ENCODE results near the gene WASF2.
"Not testable (repeated sequence)": the region's sequence is repeated elsewhere in the genome, so short reads cannot be mapped to it uniquely, and the experiment has no call there.

WASF2 gene

DNA sequence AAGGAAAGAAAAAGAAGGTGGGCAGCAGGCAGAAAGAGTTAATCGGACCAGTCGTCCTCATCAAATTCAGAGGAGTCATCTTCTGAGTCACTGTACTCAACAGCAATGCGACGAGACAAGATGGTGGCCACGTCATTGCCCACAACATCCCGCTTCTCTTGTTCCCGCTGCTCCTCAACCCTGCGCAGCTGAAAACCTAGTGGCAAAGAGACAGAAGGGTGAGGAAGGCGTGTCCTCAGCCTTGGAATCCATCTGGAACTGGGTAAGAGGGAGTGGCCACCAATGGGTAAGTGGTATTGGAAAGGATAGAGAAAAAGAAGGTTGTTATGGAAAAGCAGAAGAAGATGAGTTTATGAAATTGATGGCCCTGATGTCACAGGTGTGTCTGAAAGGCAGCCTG, 81.8 kb downstream of the WASF2 start:
- no peak for DNase-seq
- Mint-ChIP-seq H3K4me3 (no peak overlapping the region), H3K27ac (no peak overlapping the region), H3K27me3 (no peaks in the 10 kb centered on the region), H3K9me3 (no peaks in the 10 kb centered on the region), H3K4me1 (peaks cover 15% of the 10 kb centered on the region)
- no peak for ATAC-seq

DNA sequence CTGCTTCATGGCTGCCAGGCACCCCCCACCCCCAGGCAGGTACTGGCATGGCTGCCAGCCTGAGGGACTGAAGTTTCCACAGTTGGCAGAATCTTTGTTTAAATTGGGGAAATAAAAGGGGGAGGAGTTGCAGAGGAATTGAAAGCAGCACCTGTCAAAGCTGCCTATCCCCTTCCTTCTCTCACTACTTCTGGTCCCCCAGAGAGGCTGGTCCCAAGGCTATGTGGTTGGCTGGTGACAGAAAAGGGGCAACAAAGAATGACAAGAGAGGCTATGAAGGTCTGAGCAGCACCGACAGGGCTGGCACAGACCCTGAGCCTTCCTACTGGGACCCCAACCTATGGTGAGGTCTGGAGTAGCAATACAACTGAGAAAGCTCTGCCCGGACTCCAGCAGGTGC, 83.2 kb downstream of the WASF2 start:
- not testable (repeated sequence) for H3K27me3 Mint-ChIP-seq, ATAC-seq, DNase-seq, H3K27ac Mint-ChIP-seq, H3K9me3 Mint-ChIP-seq, H3K4me3 Mint-ChIP-seq
- peaks cover 26% of the 10 kb centered on the region for H3K4me1 Mint-ChIP-seq

DNA sequence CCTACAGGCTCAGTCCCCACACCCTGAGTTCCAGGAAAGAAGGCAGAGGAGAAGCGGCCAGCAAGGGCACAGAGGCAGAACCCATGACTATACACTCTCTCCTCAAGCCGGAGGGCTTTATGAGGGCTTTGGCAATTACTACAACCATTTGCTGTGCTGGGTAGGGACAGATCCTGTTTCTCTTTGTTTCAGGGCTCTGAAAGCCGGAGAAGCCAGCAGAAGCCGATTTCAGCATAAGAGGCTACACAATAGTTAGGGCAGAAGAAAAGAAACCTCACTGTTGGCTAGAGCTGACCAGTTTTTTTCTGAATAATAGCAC, 83.6 kb downstream of the WASF2 start:
- H3K4me3 Mint-ChIP-seq = no peak overlapping the region
- no peaks in the 10 kb centered on the region for H3K27me3 Mint-ChIP-seq
- ATAC-seq (no peak), DNase-seq (no peak)
- no peak overlapping the region for H3K27ac Mint-ChIP-seq
- no peaks in the 10 kb centered on the region for H3K9me3 Mint-ChIP-seq
- H3K4me1 Mint-ChIP-seq = peaks cover 26% of the 10 kb centered on the region

DNA sequence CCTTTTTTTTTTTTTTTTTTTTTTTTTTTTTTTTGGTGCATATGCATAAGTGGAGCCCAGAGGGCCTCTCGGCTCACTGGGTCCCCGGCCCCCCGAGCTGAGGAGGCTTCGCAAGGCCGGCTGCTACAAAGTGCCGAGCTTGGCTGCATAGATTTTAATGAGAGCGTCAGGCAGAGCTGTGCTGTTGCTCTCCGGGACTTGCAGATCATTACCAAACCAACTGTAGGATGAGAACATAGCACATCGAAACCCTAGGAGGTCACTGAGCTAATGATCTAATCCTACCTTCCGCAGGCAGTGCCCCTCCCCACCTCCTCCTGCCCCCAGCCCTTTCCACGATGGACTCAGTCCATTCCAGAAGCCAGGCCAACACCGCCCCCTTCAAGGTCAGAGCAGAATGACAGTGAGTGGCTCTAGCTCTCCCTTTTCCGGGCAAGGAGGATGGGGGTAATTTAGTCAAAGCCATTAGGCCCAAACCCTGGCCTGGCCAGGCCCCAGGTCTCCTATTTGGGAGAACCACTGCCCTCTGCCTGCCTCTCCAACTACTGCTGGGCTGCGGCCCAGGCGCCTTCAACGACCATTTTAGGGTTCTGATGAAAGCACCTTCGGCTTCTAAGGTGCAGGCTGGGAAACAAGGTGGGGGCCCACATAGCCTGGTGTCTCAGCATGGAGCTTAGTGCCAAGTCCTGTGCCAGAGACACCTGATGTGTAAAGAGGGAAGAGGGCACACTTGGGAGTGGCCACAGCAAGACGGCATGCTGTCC, 84.2 kb downstream of the WASF2 start:
- ATAC-seq, H3K4me3 Mint-ChIP-seq, DNase-seq, H3K27me3 Mint-ChIP-seq, H3K27ac Mint-ChIP-seq, H3K9me3 Mint-ChIP-seq: not testable (repeated sequence)
- peaks cover 26% of the 10 kb centered on the region for H3K4me1 Mint-ChIP-seq

DNA sequence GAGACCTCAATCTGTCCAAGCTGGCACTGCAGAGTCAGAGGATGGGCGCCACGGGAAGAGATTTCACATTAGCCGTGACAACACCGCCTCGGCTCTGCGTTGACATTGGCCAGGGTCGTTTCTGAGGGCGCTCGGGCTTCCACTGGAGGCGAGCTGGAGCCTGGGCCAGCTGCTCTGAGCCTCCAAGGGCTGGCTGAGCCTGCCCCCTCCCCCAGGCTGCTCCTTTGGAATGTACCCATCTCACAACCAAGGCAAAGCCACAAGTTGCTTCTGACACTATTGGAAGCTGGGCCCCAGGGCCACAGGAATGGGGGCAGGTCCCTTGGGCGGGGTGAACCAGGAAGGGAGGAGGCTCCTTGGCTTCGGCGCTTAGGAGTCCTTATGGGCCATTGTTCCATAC, 84.9 kb downstream of the WASF2 start:
- no peak for DNase-seq
- Mint-ChIP-seq H3K4me3 (no peak overlapping the region), H3K4me1 (peaks cover 26% of the 10 kb centered on the region), H3K27me3 (no peaks in the 10 kb centered on the region), H3K27ac (no peak overlapping the region), H3K9me3 (no peaks in the 10 kb centered on the region)
- ATAC-seq = no peak

DNA sequence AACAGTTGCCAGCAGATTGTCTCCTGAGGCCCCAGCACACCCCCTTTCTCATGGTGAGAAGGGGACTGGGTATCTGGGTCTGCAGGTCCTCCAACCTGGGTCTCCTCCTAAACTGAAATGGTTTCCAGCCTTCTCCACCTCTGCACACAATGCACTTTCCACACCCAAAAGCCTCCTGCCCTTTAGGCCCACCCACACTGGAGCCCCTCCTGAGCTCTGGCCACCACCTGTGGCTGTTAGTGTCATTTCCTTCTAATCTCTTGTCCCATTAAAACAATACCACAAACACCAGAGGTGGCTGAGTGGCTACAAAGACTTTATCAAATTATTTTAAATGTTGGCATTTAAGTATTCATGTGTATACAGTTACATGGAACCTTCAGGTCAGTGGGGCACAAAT, 86.0 kb downstream of the WASF2 start:
- peak overlapping the region; percentile 14 to 61 for H3K4me3 Mint-ChIP-seq
- no peaks in the 10 kb centered on the region for H3K27me3 Mint-ChIP-seq
- H3K27ac Mint-ChIP-seq = peak overlapping the region in 1 of 2 donors; percentile 92
- H3K4me1 Mint-ChIP-seq = peaks cover 26% of the 10 kb centered on the region
- no peaks in the 10 kb centered on the region for H3K9me3 Mint-ChIP-seq
- DNase-seq (no peak), ATAC-seq (no peak)

DNA sequence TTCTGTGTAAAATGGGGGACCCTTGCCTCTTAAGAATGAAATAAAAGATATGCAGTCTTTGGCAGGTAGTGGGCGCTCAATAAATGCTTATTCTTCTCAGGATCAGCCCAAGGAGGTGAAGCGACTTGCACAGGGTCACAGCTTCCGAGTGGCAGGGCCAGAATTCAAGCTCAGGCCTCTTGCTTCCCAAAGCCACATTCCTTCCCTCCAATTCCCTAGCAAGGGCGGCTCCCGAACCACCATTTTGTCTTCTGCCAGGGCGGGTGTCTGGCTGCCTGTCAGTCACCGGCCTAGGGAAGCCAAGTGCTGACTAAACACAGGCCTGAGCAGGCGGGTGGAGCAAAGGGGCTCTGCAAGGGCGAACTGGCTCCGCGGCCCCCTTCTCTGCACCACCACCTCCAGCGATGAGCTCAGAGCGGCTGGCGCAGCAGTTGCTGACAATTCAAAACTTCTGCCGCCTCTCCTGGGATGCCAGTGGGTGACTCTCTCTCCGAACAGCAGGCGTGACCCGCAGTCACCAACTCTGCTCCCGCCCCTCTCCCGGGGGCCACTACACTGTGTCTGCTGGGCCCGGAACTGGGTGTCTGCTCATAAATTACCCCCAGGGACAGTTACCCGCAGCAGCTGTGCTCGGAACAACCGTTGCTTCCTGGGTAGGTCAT, 86.8 kb downstream of the WASF2 start:
- peak; percentile 33 to 41 for DNase-seq
- peak overlapping the region; percentile 14 to 78 for H3K27ac Mint-ChIP-seq
- H3K27me3 Mint-ChIP-seq = no peaks in the 10 kb centered on the region
- peak overlapping the region; percentile 28 to 61 for H3K4me3 Mint-ChIP-seq
- ATAC-seq = peak; percentile 65
- H3K4me1 Mint-ChIP-seq = peaks cover 26% of the 10 kb centered on the region
- H3K9me3 Mint-ChIP-seq = no peaks in the 10 kb centered on the region

DNA sequence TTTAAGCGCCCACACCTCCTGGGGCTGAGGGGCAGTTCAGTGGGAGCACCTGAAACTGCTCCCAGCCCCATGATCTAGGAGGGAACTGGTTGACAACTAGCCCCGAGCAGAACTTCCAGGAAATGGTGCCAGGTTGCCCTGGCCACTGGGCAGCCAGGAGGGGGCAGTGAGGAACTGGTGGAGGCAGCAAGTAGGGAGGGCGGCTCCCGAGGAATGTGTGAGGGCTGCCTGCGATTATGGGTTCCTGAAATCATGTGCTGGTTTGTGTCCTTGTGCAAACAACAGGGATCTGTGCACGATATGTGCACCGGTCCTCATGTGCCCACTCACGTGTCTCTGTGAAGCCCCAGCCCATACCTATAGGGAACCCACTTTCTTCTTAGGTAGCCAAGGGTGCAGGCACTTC, 87.6 kb downstream of the WASF2 start:
- H3K4me3 Mint-ChIP-seq = no peak overlapping the region
- DNase-seq = no peak
- H3K27me3 Mint-ChIP-seq = no peaks in the 10 kb centered on the region
- H3K27ac Mint-ChIP-seq = no peak overlapping the region
- H3K9me3 Mint-ChIP-seq = no peaks in the 10 kb centered on the region
- no peak for ATAC-seq
- H3K4me1 Mint-ChIP-seq = peaks cover 26% of the 10 kb centered on the region

DNA sequence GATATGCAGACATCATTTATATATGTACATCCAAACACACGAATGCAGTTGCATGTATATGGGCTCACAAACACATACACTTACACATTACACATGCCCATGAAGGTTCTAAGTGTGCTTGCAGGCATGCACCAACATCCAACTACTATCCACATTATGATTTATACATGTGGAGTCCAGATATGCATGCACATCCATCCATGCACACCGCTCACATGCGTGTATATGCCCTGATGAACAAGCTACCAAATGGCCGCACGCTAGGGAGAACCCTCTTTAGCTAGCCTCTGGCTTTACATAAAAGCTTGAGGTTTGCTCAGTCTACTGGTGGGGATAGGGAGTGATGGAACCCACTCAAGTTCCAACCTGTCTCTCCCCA, 89.0 kb downstream of the WASF2 start:
- H3K27me3 Mint-ChIP-seq = no peaks in the 10 kb centered on the region
- H3K4me1 Mint-ChIP-seq = peaks cover 26% of the 10 kb centered on the region
- ATAC-seq (no peak), DNase-seq (no peak)
- no peaks in the 10 kb centered on the region for H3K9me3 Mint-ChIP-seq
- no peak overlapping the region for H3K4me3 Mint-ChIP-seq
- H3K27ac Mint-ChIP-seq = no peak overlapping the region

DNA sequence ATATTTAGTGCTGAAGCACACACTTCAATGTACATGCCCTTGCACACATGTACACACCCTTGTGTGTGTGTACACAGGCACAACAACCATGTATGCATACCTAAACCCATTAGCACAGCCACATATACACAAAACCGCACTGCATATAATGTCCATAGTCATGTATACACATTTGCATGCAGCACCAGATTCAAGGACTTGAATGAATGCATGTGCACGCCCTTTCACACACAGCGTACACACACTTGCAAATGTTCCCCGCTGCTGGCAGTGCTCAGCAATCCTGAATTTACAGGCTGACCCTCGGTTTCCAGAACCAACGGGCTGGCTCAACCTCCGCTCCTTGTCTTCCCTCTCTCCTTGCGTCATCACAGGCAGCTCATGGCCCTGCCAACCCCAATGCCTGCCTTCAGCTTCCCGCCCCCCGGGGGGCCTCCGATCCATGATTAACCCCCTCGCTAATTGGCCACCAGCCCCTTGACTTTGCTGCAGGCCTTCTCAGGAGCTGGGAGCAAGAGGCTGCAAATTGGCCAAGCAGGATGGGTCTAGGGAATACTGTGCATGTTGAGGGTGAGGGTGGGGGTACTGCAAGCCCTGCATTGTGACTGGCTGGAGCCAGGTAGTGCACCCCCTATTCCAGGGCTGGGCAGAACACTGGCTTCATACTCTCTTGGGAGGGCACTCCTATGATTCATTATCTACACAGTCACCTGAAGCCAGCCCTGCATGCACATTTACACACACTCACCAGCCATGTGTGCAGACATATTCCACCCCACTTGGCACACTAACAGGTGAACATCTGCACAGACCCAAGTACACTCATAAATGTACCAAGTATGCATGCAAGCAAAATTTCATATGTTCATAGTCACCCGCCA, 89.6 kb downstream of the WASF2 start:
- Mint-ChIP-seq H3K4me1 (peaks cover 30% of the 10 kb centered on the region), H3K9me3 (no peaks in the 10 kb centered on the region), H3K27ac (no peak overlapping the region), H3K4me3 (no peak overlapping the region), H3K27me3 (no peaks in the 10 kb centered on the region)
- no peak for ATAC-seq
- DNase-seq = no peak

DNA sequence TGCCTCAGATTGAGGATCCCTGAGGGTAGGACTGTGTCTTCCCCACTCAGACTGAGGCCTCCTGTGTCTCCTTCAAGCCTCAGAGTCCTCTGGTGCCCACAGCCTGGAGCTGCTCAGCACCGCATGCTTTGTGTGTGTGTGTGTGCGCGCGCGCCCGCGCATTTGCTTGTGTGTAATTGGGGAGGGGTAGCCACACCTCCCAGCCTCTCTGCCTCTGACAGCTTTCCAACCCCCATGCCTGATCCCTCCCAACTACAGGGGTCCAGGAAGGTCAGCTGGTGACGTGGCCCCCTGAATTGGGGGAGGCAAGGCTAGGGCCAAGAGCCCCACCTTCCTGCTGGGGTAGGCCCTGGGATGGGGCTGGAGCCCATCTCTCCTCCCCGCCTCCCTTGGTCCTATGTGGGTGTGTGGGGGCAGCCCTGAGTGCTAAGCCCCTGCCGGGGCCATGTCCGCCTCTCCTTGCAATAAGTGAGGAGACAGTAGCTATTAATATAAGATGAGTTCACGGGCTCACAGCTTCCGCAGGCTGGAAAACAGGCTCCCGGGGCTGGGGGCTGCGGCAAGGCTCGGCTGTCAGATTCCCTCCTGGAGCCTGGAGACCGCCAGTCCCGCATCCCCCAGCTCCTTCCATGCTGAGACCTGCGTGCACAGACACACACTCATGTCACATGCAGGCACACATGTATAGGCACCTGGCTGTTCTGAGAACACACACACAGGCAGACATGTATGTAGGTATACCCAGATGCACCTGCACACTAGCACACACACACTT, 90.5 kb downstream of the WASF2 start:
- H3K9me3 Mint-ChIP-seq = no peaks in the 10 kb centered on the region
- H3K4me3 Mint-ChIP-seq = no peak overlapping the region
- H3K27me3 Mint-ChIP-seq = no peaks in the 10 kb centered on the region
- peaks cover 32% of the 10 kb centered on the region for H3K4me1 Mint-ChIP-seq
- DNase-seq = no peak
- peak overlapping the region in 1 of 2 donors; percentile 91 for H3K27ac Mint-ChIP-seq
- ATAC-seq = no peak

DNA sequence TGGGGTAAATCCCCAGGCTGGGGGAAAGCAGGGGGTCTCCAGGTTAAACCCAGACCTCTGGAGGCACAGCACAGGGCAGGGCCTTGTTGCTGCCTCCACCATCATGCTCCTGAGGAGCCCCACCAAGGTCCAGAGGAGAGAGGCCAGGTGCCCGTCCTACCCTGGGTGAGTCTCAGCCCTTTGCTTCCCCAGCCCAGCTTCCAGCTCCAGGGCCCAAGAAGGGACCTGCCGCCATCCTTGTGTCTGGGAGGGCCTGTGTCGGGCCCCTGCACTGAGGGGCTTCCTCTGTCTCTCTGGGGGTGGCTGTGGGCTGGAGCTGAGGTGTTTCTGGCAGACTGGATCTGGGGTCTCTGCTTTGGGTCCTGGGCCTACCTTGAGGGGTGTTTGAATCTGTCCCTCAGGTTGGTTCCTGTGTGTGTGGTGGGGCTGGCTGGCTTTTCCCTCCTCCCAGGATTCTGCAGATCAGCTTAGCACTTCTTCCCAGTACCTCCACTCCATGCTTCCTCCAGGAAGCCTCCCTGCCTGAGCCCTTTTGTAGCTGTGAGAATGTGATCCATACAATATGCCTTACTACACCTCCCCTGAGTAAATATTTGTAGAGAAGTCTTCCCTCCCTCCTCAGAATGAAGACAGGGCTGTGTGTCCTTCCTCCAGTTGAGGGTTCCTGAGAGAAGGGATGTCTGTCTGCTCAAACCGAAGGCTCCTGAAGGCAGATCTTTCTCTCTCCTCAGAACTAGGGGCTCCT, 91.4 kb downstream of the WASF2 start:
- H3K27me3 Mint-ChIP-seq = no peaks in the 10 kb centered on the region

DNA sequence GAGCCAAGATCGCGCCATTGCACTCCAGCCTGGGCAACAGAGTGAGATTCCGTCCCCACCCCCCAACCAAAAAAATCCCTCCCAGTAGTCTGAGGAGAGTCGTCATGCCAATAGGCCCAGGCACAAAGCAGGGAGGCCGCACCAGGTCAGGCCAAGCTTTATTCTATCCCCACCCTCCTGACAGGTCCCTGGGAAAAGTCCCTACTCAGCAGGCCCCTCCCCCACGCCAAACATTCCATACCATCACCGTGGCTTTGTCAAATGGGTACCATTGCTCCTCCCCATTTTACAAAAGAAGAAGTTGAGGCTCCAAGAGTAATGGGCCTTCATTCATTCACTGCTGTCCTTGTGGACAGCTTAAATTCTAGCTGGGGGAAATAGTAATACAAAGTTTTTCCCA, 92.2 kb downstream of the WASF2 start:
- Mint-ChIP-seq H3K27ac (peak overlapping the region in 1 of 2 donors; percentile 87), H3K27me3 (no peaks in the 10 kb centered on the region), H3K4me1 (peaks cover 24% of the 10 kb centered on the region), H3K9me3 (no peaks in the 10 kb centered on the region), H3K4me3 (no peak overlapping the region)
- DNase-seq (no peak), ATAC-seq (no peak)

More for the DNA sequence above, 91.4 kb downstream of the WASF2 start:
- ATAC-seq (no peak), DNase-seq (no peak)
- Mint-ChIP-seq H3K27ac (peak overlapping the region in 1 of 2 donors; percentile 91), H3K4me3 (no peak overlapping the region), H3K9me3 (no peaks in the 10 kb centered on the region), H3K4me1 (peaks cover 24% of the 10 kb centered on the region)

DNA sequence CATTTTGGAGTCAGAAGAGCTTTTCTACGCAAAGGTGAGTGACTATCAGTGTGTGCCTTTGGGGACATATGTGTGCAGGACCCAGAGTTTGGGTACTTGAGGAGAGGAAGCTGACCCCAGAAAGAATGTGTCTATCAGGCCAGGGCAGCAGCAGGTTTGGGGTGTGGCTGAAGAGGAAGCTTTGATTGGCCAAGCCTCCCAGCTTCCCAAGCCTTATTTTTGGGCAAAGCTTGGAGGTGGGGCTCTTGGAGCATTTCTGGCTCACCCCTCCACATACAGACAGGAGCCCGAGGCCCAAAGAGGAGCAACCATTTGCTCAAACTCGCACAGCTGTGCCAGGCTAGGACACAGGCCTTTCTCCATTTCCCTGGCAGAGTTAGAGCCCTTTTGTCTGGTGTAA, 92.9 kb downstream of the WASF2 start:
- Mint-ChIP-seq H3K9me3 (no peaks in the 10 kb centered on the region), H3K4me3 (no peak overlapping the region), H3K27me3 (no peaks in the 10 kb centered on the region), H3K27ac (peak overlapping the region in 1 of 2 donors; percentile 87), H3K4me1 (peaks cover 24% of the 10 kb centered on the region)
- DNase-seq = no peak
- no peak for ATAC-seq

Measured in stimulated activated naive CD8-positive, alpha-beta T cell treated with anti-CD3 and anti-CD28 coated beads, Interleukin-15, amount 100 ng/mL, for 72 hours (primary cell).